Type B pancreatic cell (in vitro differentiated cells): ENCODE measurements around the gene TTF1. TPM values are rescaled to one million over a fixed set of nuclear protein-coding genes. Genes with fewer than 3 reads are reported as not detected.

ENCODE experiments used
- DNase-seq: peaks from one replicate; pipeline ENCODE4 v3.0.0; 2021; ENCODE audit warnings: mixed read lengths; ENCODE audit not compliant: unreplicated experiment; ENCODE audit errors: extremely low spot score
- H3K27ac Mint-ChIP-seq: 2 replicates; pipeline ENCODE4 v1.8.0; 2021; ENCODE audit warnings: mild to moderate bottlenecking, mixed read lengths
- H3K27me3 Mint-ChIP-seq: 2 replicates; pipeline ENCODE4 v1.8.0; 2021; ENCODE audit warnings: mixed read lengths
- H3K36me3 Mint-ChIP-seq: 2 replicates; pipeline ENCODE4 v1.8.0; 2021; ENCODE audit warnings: mixed read lengths
- H3K4me1 Mint-ChIP-seq: one replicate; pipeline ENCODE4 v1.8.0; 2021; ENCODE audit warnings: mixed read lengths; ENCODE audit not compliant: unreplicated experiment
- H3K4me3 Mint-ChIP-seq: 2 replicates; pipeline ENCODE4 v1.8.0; 2021; ENCODE audit warnings: mild to moderate bottlenecking, mixed read lengths
- H3K9me3 Mint-ChIP-seq: 2 replicates; pipeline ENCODE4 v1.8.0; 2021; ENCODE audit warnings: mixed read lengths
- CTCF ChIP-seq: fragments of 200-600 bp; sonication (generic); conservative IDR thresholded peaks from 2 replicates; pipeline ENCODE4 v1.5.0; 2021; ENCODE audit warnings: antibody characterized with exemption, mild to moderate bottlenecking
- total RNA-seq: library from RNA; stranded (reverse); gene quantifications from 2 replicates; pipeline ENCODE4 v1.2.1, GENCODE V29; 2021; ENCODE audit warnings: low replicate concordance

Gene TTF1
- total RNA-seq, 1 donor from 2014 or later, result 18.6 TPM

GRCh38 chr9:132372177-132373095 lies 34.2 kb downstream of the TTF1 start:
- no peak for TF ChIP-seq CTCF
- Mint-ChIP-seq H3K4me1 (peaks cover 4% of the 10 kb centered on the region), H3K9me3 (no peaks in the 10 kb centered on the region), H3K36me3 (peaks cover 4% of the 10 kb centered on the region), H3K27me3 (no peaks in the 10 kb centered on the region), H3K27ac (peak overlapping the region; percentile 54), H3K4me3 (no peak overlapping the region)
- no peak for DNase-seq

- Mint-ChIP-seq H3K4me3 (no peak overlapping the region), H3K27ac (no peak overlapping the region), H3K36me3 (no peaks in the 10 kb centered on the region), H3K9me3 (no peaks in the 10 kb centered on the region), H3K4me1 (peaks cover 4% of the 10 kb centered on the region), H3K27me3 (no peaks in the 10 kb centered on the region)
- TF ChIP-seq CTCF, result no peak
- no peak for DNase-seq
Observed at GRCh38 chr9:132370592-132370991, 36.0 kb downstream of the TTF1 start.

GRCh38 chr9:132369421-132369820 lies 37.2 kb downstream of the TTF1 start:
- DNase-seq, result no peak
- H3K9me3 Mint-ChIP-seq, result no peaks in the 10 kb centered on the region

GRCh38 chr9:132367613-132368313 lies 38.9 kb downstream of the TTF1 start:
- no peak for DNase-seq
- Mint-ChIP-seq H3K4me1 (peaks cover 4% of the 10 kb centered on the region), H3K27me3 (no peaks in the 10 kb centered on the region), H3K27ac (no peak overlapping the region), H3K36me3 (no peaks in the 10 kb centered on the region), H3K9me3 (no peaks in the 10 kb centered on the region), H3K4me3 (no peak overlapping the region)
- no peak for TF ChIP-seq CTCF

More at GRCh38 chr9:132369421-132369820, 37.2 kb downstream of the TTF1 start:
- H3K4me3 Mint-ChIP-seq, result no peak overlapping the region
- H3K4me1 Mint-ChIP-seq, result peaks cover 4% of the 10 kb centered on the region
- H3K27me3 Mint-ChIP-seq, result no peaks in the 10 kb centered on the region
- no peak overlapping the region for H3K27ac Mint-ChIP-seq
- no peaks in the 10 kb centered on the region for H3K36me3 Mint-ChIP-seq
- no peak for TF ChIP-seq CTCF

GRCh38 chr9:132366481-132366880 lies 40.2 kb downstream of the TTF1 start:
- Mint-ChIP-seq H3K4me3 (no peak overlapping the region), H3K9me3 (no peaks in the 10 kb centered on the region), H3K36me3 (no peaks in the 10 kb centered on the region), H3K4me1 (no peaks in the 10 kb centered on the region), H3K27ac (no peak overlapping the region), H3K27me3 (no peaks in the 10 kb centered on the region)
- no peak for TF ChIP-seq CTCF
- DNase-seq, result no peak
